K562 (cell line): Measurements from ENCODE around the gene PTHLH. TPM values are rescaled to one million over a fixed set of nuclear protein-coding genes. Genes with fewer than 3 reads are reported as not detected.

Experiments
- ATAC-seq: fragments of 200-7000 bp; cut with Tn5 transposase; 3 replicates; pipeline ENCODE4 v1.9.1; 2020; ENCODE audit warnings: moderate library complexity
- BruUV-seq: library from RNA; stranded (reverse); fragments of 400-500 nt; replicated peaks from 2 replicates; lab custom pipeline; 2021; lab: Mats Ljungman, UMichigan
- CTCF ChIA-PET: fragments of 300-600 bp; formaldehyde crosslinking; extraction: SDS; loops from one replicate; lab custom pipeline; 2021; ENCODE audit warnings: low intra/inter-chr PET ratio; lab: Yijun Ruan, JAX
- POLR2A ChIA-PET: fragments of 300-600, 350-650 bp; sonication (Branson Sonifier 250); formaldehyde crosslinking; extraction: SDS; loops from one replicate; lab custom pipeline; 2021; ENCODE audit warnings: antibody characterized with exemption, inconsistent platforms; lab: Yijun Ruan, JAX
- DNase-seq, 4 experiments: peaks; one replicate each; pipeline versions ENCODE4 v3.0.0 to v3.0.0-alpha.2; 2011 to 2018; ENCODE audit warnings: low spot score in 3 of 4, mixed read lengths in 3 of 4; ENCODE audit errors: extremely low read depth in 1 of 4
- FAIRE-seq: peaks from 2 replicates; lab custom pipeline; 2011; peaks lifted over from hg19 to GRCh38; lab: Jason Lieb, UNC
- H2AFZ ChIP-seq: 2 replicates; pipeline ENCODE4 v1.6.0; 2011; ENCODE audit warnings: low read depth, low read length, control low read depth, inconsistent platforms
- H3K27ac ChIP-seq: fragments of 200-600 bp; 3 replicates; pipeline ENCODE4 v1.8.0; 2011; ENCODE audit warnings: low read depth, mild to moderate bottlenecking, control low read depth, inconsistent platforms, low read length, moderate library complexity, mixed read lengths; ENCODE audit errors: extremely low read depth
- H3K27me3 ChIP-seq, 2 experiments: fragments of 300-600 bp in 1 of 2; 2 replicates in 1 of 2; 3 replicates in 1 of 2; pipeline versions ENCODE4 v1.6.0 to v1.8.0; 2011; ENCODE audit warnings: inconsistent platforms in 2 of 2, low read length in 2 of 2, mild to moderate bottlenecking in 1 of 2, mixed read lengths in 1 of 2, moderate library complexity in 1 of 2; ENCODE audit not compliant: control insufficient read depth in 2 of 2, insufficient read depth in 2 of 2
- H3K36me3 ChIP-seq: fragments of 300-600 bp; 3 replicates; pipeline ENCODE4 v1.8.0; 2011; ENCODE audit warnings: mild to moderate bottlenecking, low read length, inconsistent platforms; ENCODE audit not compliant: control insufficient read depth, insufficient read depth
- H3K4me1 ChIP-seq, 2 experiments: fragments of 200-600 bp in 1 of 2; replicated peaks in 1 of 2; 2 replicates in 1 of 2; 3 replicates in 1 of 2; pipeline versions ENCODE4 v1.5.1 to v1.8.0; 2011; ENCODE audit warnings: inconsistent platforms in 2 of 2, low read length in 2 of 2, mild to moderate bottlenecking in 1 of 2, mixed read lengths in 1 of 2, moderate library complexity in 1 of 2; ENCODE audit not compliant: control insufficient read depth in 2 of 2, insufficient read depth in 2 of 2
- H3K4me2 ChIP-seq: 2 replicates; pipeline ENCODE4 v1.6.1; 2011; ENCODE audit warnings: low read length, control low read depth, inconsistent platforms, mixed read lengths; ENCODE audit not compliant: insufficient read depth
- H3K4me3 ChIP-seq: fragments of 200-600 bp; sonication (generic), shearing (Covaris generic); 2 replicates; pipeline ENCODE4 v1.5.1; 2016; ENCODE audit warnings: control low read depth, inconsistent platforms
- H3K79me2 ChIP-seq: fragments of 200-600 bp; 3 replicates; pipeline ENCODE4 v1.8.0; 2011; ENCODE audit warnings: low read length, inconsistent platforms; ENCODE audit not compliant: control insufficient read depth, insufficient read depth
- H3K9ac ChIP-seq, 2 experiments: 2 replicates each; pipeline versions ENCODE4 v1.6.0 to v1.6.1; 2011; ENCODE audit warnings: low read depth in 2 of 2, low read length in 2 of 2, control low read depth in 1 of 2, inconsistent platforms in 1 of 2, mild to moderate bottlenecking in 1 of 2, mixed read lengths in 1 of 2; ENCODE audit not compliant: insufficient read depth in 1 of 2
- H3K9me1 ChIP-seq: one replicate; pipeline ENCODE4 v1.6.0; 2011; ENCODE audit warnings: inconsistent platforms, mild to moderate bottlenecking, low read length, moderate library complexity; ENCODE audit not compliant: control insufficient read depth, insufficient read depth
- H3K9me3 ChIP-seq: replicated peaks from 2 replicates; pipeline ENCODE4 v1.5.1; 2011; ENCODE audit warnings: low read depth, low read length, inconsistent platforms; ENCODE audit not compliant: control insufficient read depth, insufficient read depth
- H4K20me1 ChIP-seq: replicated peaks from 2 replicates; pipeline ENCODE4 v1.6.1; 2011; ENCODE audit warnings: low read length, inconsistent platforms, mixed read lengths; ENCODE audit not compliant: control insufficient read depth, insufficient read depth
- BHLHE40 ChIP-seq: IDR thresholded peaks from 2 replicates; pipeline ENCODE4 v1.6.1; 2011; ENCODE audit warnings: low read length, improper control_type of control experiment
- BRCA1 ChIP-seq, 2 experiments: fragments of 450-650 bp in 1 of 2; sonication (generic) in 1 of 2; formaldehyde crosslinking in 1 of 2; IDR thresholded peaks; 2 replicates each; pipeline versions ENCODE4 v1.5.0 to v1.6.1; 2017 to 2020; ENCODE audit warnings: mild to moderate bottlenecking in 1 of 2, missing genetic modification reagents in 1 of 2
- CTBP1 ChIP-seq: fragments of 450-650 bp; IDR thresholded peaks from 2 replicates; pipeline ENCODE4 v1.6.1; 2016; ENCODE audit warnings: borderline replicate concordance
- IRF2 ChIP-seq: sonication (generic); formaldehyde crosslinking; IDR thresholded peaks from 2 replicates; pipeline ENCODE4 v1.8.1; 2022; ENCODE audit warnings: mild to moderate bottlenecking, missing genetic modification reagents
- KLF1 ChIP-seq: fragments of 450-650 bp; IDR thresholded peaks from 2 replicates; pipeline ENCODE4 v1.6.1; 2016; ENCODE audit warnings: missing genetic modification characterization, missing compliant biosample characterization
- MEF2A ChIP-seq: IDR thresholded peaks from 2 replicates; pipeline ENCODE4 v1.6.1; 2011; ENCODE audit warnings: low read depth, mild to moderate bottlenecking, low read length, moderate library complexity; ENCODE audit not compliant: control insufficient read depth
- NFATC3 ChIP-seq: fragments of 450-650 bp; IDR thresholded peaks from 2 replicates; pipeline ENCODE4 v1.6.1; 2017; ENCODE audit warnings: mild to moderate bottlenecking
- SREBF1 ChIP-seq: fragments of 150-350 bp; IDR thresholded peaks from 2 replicates; pipeline ENCODE4 v1.6.1; 2014; ENCODE audit warnings: antibody characterized with exemption, low read depth, low read length, borderline replicate concordance
- SRSF7 ChIP-seq: fragments of 200-400 bp; formaldehyde crosslinking; optimal IDR thresholded peaks from 2 replicates; pipeline ENCODE3; 2017; ENCODE audit warnings: mild to moderate bottlenecking, low read depth, low read length
- ZC3H8 ChIP-seq: fragments of 450-650 bp; IDR thresholded peaks from 2 replicates; pipeline ENCODE4 v1.6.1; 2017
- ZNF217 ChIP-seq: sonication (generic); formaldehyde crosslinking; IDR thresholded peaks from 2 replicates; pipeline ENCODE4 v1.8.0; 2022; ENCODE audit warnings: mild to moderate bottlenecking, missing genetic modification reagents
- ZNF274 ChIP-seq: IDR thresholded peaks from 2 replicates; pipeline ENCODE4 v1.6.1; 2011; ENCODE audit warnings: low read depth, mild to moderate bottlenecking, low read length, moderate library complexity, borderline replicate concordance
- ZNF76 ChIP-seq: fragments of 250-450 bp; sonication (Bioruptor Pico); IDR thresholded peaks from 2 replicates; pipeline ENCODE4 v1.4.0; 2020; ENCODE audit warnings: mild to moderate bottlenecking, moderate library complexity, borderline replicate concordance
- WGBS: fragments of 100-300 bp; shearing (Covaris generic); methylation state at CpG from one replicate; pipeline ENCODE4 v1.1.6; 2016; ENCODE audit warnings: low coverage, mixed read lengths; ENCODE audit not compliant: insufficient coverage; ENCODE audit errors: missing lambda C conversion rate; 5-methylcytosine and 5-hydroxymethylcytosine counted together
- in situ Hi-C: fragments of 300-500 bp; cut with MboI; formaldehyde crosslinking; loops from 4 replicates; pipeline ENCODE4 v1.15.0; 2018; ENCODE audit warnings: inconsistent platforms, mixed read lengths
- intact Hi-C: fragments of 100-400 bp; cut with micrococcal nuclease; formaldehyde crosslinking; loops from 2 replicates; pipeline ENCODE4 v1.14.2; 2022
- polyA plus RNA-seq, 8 experiments: library from polyadenylated mRNA; depleted of rRNA in 4 of 8; stranded (reverse) in 5 of 8; unstranded in 3 of 8; fragments of >200 nt; fragmentation: Nextera tagmentation in 2 of 8; fragmentation: Illumina TruSeq in 1 of 8; extraction: Ambion mirVana in 2 of 8; extraction: Trizol in 1 of 8; gene quantifications; 2 replicates each; pipeline versions ENCODE4 v1.2.1 to v1.2.3, GENCODE V29; 2011 to 2014; ENCODE audit warnings: inconsistent platforms in 1 of 8, missing spikeins in 1 of 8
- total RNA-seq, 7 experiments: library from RNA; depleted of rRNA in 6 of 7; stranded (reverse); fragments of >200 nt in 6 of 7; fragmentation: Illumina TruSeq in 2 of 7; extraction: Trizol in 2 of 7; gene quantifications; 2 replicates each; pipeline versions ENCODE4 v1.2.1 to v1.2.3, GENCODE V29; 2011 to 2021; ENCODE audit warnings: low replicate concordance in 1 of 7
- TF ChIP-seq, protein P1 (sequence below): sonication (generic); formaldehyde crosslinking; IDR thresholded peaks from 2 replicates; pipeline ENCODE4 v1.8.1; 2022; ENCODE audit warnings: missing genetic modification reagents
- TF ChIP-seq, protein P2 (sequence below), 2 experiments: fragments of 450-650 bp; conservative IDR thresholded peaks; 2 replicates each; pipeline ENCODE4 v1.6.1; 2017; ENCODE audit warnings: mild to moderate bottlenecking in 2 of 2, moderate library complexity in 2 of 2

Gene PTHLH
- total and polyA plus RNA-seq, 9 of the 15 experiments (the other 6 are each of a cell fraction or from before 2014, with no cell fraction given): 0.14 to 2.5 (median 0.74) TPM

DNA sequence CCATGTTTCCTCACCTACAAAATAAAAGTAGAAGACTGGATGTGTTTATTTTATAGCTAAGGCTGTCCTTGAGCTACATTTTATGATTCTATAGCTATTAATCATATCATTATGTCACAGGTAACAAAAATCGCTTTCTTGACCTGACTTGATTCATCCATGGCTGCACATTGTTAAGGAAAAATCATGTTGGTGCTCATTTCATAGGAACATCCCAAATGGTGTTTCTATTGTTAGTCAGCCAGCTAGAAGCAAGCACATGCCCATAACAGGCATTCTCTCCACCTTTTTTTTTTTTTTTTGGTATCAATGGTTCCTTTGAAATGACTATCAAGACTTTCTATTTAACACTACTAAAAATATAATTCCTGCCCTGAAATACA is 45.3 kb upstream of the PTHLH start:
- ChIA-PET CTCF (no interaction called here), POLR2A (no interaction called here)
- ATAC-seq (no peak), FAIRE-seq (no peak), DNase-seq (no peak)
- Histone ChIP-seq H3K27ac (no peak overlapping the region), H4K20me1 (no peaks in the 10 kb centered on the region), H3K4me2 (no peak overlapping the region), H3K9me3 (no peaks in the 10 kb centered on the region), H3K4me3 (no peak overlapping the region), H3K9me1 (no peaks in the 10 kb centered on the region), H3K9ac (no peak overlapping the region), H2AFZ (no peak overlapping the region), H3K27me3 (no peaks in the 10 kb centered on the region), H3K4me1 (peaks cover 0 to 2% of the 10 kb centered on the region in 2 experiments; a peak in 3 of 5 replicates), H3K36me3 (no peaks in the 10 kb centered on the region), H3K79me2 (no peaks in the 10 kb centered on the region)
- BruUV-seq: no TSS peak
- in situ Hi-C loops: no loop called here
- no peak for TF ChIP-seq BRCA1 (IDR thresholded peaks at IDR 0.05)
- no peak for TF ChIP-seq BRCA1 (CRISPR knock-in tag; IDR thresholded peaks at IDR 0.05)
- TF ChIP-seq NFATC3: no peak
- TF ChIP-seq ZNF274: no peak
- TF ChIP-seq ZNF217 (CRISPR knock-in tag): no peak
- TF ChIP-seq IRF2 (CRISPR knock-in tag): no peak
- no peak for TF ChIP-seq KLF1 (tag)
- TF ChIP-seq, protein P1, sequence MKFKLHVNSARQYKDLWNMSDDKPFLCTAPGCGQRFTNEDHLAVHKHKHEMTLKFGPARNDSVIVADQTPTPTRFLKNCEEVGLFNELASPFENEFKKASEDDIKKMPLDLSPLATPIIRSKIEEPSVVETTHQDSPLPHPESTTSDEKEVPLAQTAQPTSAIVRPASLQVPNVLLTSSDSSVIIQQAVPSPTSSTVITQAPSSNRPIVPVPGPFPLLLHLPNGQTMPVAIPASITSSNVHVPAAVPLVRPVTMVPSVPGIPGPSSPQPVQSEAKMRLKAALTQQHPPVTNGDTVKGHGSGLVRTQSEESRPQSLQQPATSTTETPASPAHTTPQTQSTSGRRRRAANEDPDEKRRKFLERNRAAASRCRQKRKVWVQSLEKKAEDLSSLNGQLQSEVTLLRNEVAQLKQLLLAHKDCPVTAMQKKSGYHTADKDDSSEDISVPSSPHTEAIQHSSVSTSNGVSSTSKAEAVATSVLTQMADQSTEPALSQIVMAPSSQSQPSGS (CRISPR knock-in tag): no peak
- TF ChIP-seq BHLHE40: no peak
- no peak for TF ChIP-seq MEF2A
- no peak for TF ChIP-seq ZNF76 (CRISPR knock-in tag)
- no peak for TF ChIP-seq SRSF7
- no peak for TF ChIP-seq SREBF1
- TF ChIP-seq CTBP1: no peak
- TF ChIP-seq, protein P2, sequence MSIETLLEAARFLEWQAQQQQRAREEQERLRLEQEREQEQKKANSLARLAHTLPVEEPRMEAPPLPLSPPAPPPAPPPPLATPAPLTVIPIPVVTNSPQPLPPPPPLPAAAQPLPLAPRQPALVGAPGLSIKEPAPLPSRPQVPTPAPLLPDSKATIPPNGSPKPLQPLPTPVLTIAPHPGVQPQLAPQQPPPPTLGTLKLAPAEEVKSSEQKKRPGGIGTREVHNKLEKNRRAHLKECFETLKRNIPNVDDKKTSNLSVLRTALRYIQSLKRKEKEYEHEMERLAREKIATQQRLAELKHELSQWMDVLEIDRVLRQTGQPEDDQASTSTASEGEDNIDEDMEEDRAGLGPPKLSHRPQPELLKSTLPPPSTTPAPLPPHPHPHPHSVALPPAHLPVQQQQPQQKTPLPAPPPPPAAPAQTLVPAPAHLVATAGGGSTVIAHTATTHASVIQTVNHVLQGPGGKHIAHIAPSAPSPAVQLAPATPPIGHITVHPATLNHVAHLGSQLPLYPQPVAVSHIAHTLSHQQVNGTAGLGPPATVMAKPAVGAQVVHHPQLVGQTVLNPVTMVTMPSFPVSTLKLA (conservative IDR thresholded peaks at IDR 0.05): no peak
- TF ChIP-seq ZC3H8: no peak
- intact Hi-C loops: no loop called here
- WGBS: 23% methylated on average over 1 of the region's 1 CpG
